Fibroblast of villous mesenchyme (primary cell): ENCODE measurements around the gene CBX3. TPM values are rescaled to one million over a fixed set of nuclear protein-coding genes. Genes with fewer than 3 reads are reported as not detected.
"Not testable (repeated sequence)": the region's sequence is repeated elsewhere in the genome, so short reads cannot be mapped to it uniquely, and the experiment has no call there.

Experiments used
- DNase-seq: peaks from one replicate; pipeline ENCODE4 v3.0.0-alpha.2; 2010; ENCODE audit warnings: low read depth
- H3K4me3 ChIP-seq: 2 replicates; pipeline ENCODE4 v1.5.1; 2011; ENCODE audit warnings: low read depth, mild to moderate bottlenecking, low read length
- CTCF ChIP-seq: IDR thresholded peaks from 2 replicates; pipeline ENCODE4 v1.5.1; 2012; ENCODE audit warnings: low read depth, mild to moderate bottlenecking, low read length; ENCODE audit not compliant: insufficient read depth
- total RNA-seq: library from RNA; depleted of rRNA; stranded (reverse); fragments of >200 nt; gene quantifications from 2 replicates; pipeline ENCODE4 v1.2.3, GENCODE V29; 2012

Gene CBX3
- total RNA-seq, 1 donor, result 134 TPM

GRCh38 chr7:26190417-26190869, 11.1 kb upstream of the CBX3 start:
- DNase-seq, result no peak
- no peak overlapping the region for H3K4me3 ChIP-seq
- TF ChIP-seq CTCF, result no peak

GRCh38 chr7:26191233-26191973, 10.1 kb upstream of the CBX3 start:
- no peak for TF ChIP-seq CTCF
- no peak for DNase-seq
- no peak overlapping the region for H3K4me3 ChIP-seq

- no peak for DNase-seq
- H3K4me3 ChIP-seq, result no peak overlapping the region
- no peak for TF ChIP-seq CTCF
These were observed 9.5 kb upstream of the CBX3 start for GRCh38 chr7:26191974-26192479.

GRCh38 chr7:26192485-26193087, 9.0 kb upstream of the CBX3 start:
- no peak for DNase-seq
- H3K4me3 ChIP-seq, result no peak overlapping the region
- no peak for TF ChIP-seq CTCF

GRCh38 chr7:26193432-26194207, 7.9 kb upstream of the CBX3 start:
- TF ChIP-seq CTCF, result no peak
- no peak for DNase-seq
- no peak overlapping the region for H3K4me3 ChIP-seq

- not testable (repeated sequence) for H3K4me3 ChIP-seq, DNase-seq
These were observed 6.8 kb upstream of the CBX3 start for GRCh38 chr7:26194764-26195163.

- no peak overlapping the region for H3K4me3 ChIP-seq
- DNase-seq, result no peak
- no peak for TF ChIP-seq CTCF
These were observed 6.4 kb upstream of the CBX3 start for GRCh38 chr7:26195182-26195581.
